ENCODE measurements around the gene IFT122.

The IFT122 gene

GRCh38 chr3:129446926-129447325, 6.9 kb downstream of the IFT122 start:
- no peak overlapping the region for H3K4me3 ChIP-seq (replicated peaks in 1 of 2; ENCODE audit: low read depth in 2 of 2, low read length in 2 of 2)

GRCh38 chr3:129448186-129448895, 8.3 kb downstream of the IFT122 start:
- TF ChIP-seq, protein P1, sequence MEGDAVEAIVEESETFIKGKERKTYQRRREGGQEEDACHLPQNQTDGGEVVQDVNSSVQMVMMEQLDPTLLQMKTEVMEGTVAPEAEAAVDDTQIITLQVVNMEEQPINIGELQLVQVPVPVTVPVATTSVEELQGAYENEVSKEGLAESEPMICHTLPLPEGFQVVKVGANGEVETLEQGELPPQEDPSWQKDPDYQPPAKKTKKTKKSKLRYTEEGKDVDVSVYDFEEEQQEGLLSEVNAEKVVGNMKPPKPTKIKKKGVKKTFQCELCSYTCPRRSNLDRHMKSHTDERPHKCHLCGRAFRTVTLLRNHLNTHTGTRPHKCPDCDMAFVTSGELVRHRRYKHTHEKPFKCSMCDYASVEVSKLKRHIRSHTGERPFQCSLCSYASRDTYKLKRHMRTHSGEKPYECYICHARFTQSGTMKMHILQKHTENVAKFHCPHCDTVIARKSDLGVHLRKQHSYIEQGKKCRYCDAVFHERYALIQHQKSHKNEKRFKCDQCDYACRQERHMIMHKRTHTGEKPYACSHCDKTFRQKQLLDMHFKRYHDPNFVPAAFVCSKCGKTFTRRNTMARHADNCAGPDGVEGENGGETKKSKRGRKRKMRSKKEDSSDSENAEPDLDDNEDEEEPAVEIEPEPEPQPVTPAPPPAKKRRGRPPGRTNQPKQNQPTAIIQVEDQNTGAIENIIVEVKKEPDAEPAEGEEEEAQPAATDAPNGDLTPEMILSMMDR (IDR thresholded peaks at IDR 0.05; ENCODE audit: low read depth, low read length), result no peak
- no peak for DNase-seq (ENCODE audit: low read depth in 2 of 2)
- no peak overlapping the region for H3K4me3 ChIP-seq (replicated peaks in 1 of 2; ENCODE audit: low read depth in 2 of 2, low read length in 2 of 2)

More at GRCh38 chr3:129446926-129447325, 6.9 kb downstream of the IFT122 start:
- TF ChIP-seq, protein P1 (IDR thresholded peaks at IDR 0.05; ENCODE audit: low read depth, low read length), result no peak
- no peak for DNase-seq (ENCODE audit: low read depth in 2 of 2)

- DNase-seq (ENCODE audit: low read depth in 2 of 2), result no peak
- no peak overlapping the region for H3K4me3 ChIP-seq (replicated peaks in 1 of 2; ENCODE audit: low read depth in 2 of 2, low read length in 2 of 2)
- TF ChIP-seq, protein P1 (IDR thresholded peaks at IDR 0.05; ENCODE audit: low read depth, low read length), result no peak
Measured at GRCh38 chr3:129449279-129450115, 9.5 kb downstream of the IFT122 start.

- peak; percentile 14 to 68 for DNase-seq (ENCODE audit: low read depth in 2 of 2)
- no peak overlapping the region for H3K4me3 ChIP-seq (replicated peaks in 1 of 2; ENCODE audit: low read depth in 2 of 2, low read length in 2 of 2)
- TF ChIP-seq, protein P1 (IDR thresholded peaks at IDR 0.05; ENCODE audit: low read depth, low read length), result no peak
Measured at GRCh38 chr3:129453732-129454131, 13.7 kb downstream of the IFT122 start.

- no peak overlapping the region for H3K4me3 ChIP-seq (replicated peaks in 1 of 2; ENCODE audit: low read depth in 2 of 2, low read length in 2 of 2)
- no peak for DNase-seq (ENCODE audit: low read depth in 2 of 2)
- TF ChIP-seq, protein P1 (IDR thresholded peaks at IDR 0.05; ENCODE audit: low read depth, low read length), result no peak
Measured at GRCh38 chr3:129460155-129460554, 20.1 kb downstream of the IFT122 start.

GRCh38 chr3:129460572-129460971, 20.5 kb downstream of the IFT122 start:
- DNase-seq (ENCODE audit: low read depth in 2 of 2), result no peak
- H3K4me3 ChIP-seq (replicated peaks in 1 of 2; ENCODE audit: low read depth in 2 of 2, low read length in 2 of 2), result no peak overlapping the region
- TF ChIP-seq, protein P1 (IDR thresholded peaks at IDR 0.05; ENCODE audit: low read depth, low read length), result no peak
